NCI-H748 (cell line): ENCODE results near the gene MARCHF7.
"Not testable (repeated sequence)": the region's sequence is repeated elsewhere in the genome, so short reads cannot be mapped to it uniquely, and the experiment has no call there.

Source experiments
- DNase-seq: peaks from one replicate; lab custom pipeline; 2025; ENCODE audit not compliant: unreplicated experiment; lab: John Stamatoyannopoulos, UW

MARCHF7 gene

GRCh38 chr2:159716409-159716808 lies 4.1 kb downstream of the MARCHF7 start:
- not testable (repeated sequence) for DNase-seq

- DNase-seq: no peak
These were observed 4.6 kb downstream of the MARCHF7 start for GRCh38 chr2:159716857-159717256.

GRCh38 chr2:159720676-159721075 lies 8.4 kb downstream of the MARCHF7 start:
- no peak for DNase-seq

GRCh38 chr2:159722580-159722979 lies 10.3 kb downstream of the MARCHF7 start:
- DNase-seq: no peak

- DNase-seq: not testable (repeated sequence)
These were observed 12.7 kb downstream of the MARCHF7 start for GRCh38 chr2:159724795-159725572.

- DNase-seq: no peak
These were observed 13.4 kb downstream of the MARCHF7 start for GRCh38 chr2:159725713-159726112.

GRCh38 chr2:159728629-159729028 lies 16.3 kb downstream of the MARCHF7 start:
- DNase-seq: no peak

- DNase-seq: no peak
These were observed 23.3 kb downstream of the MARCHF7 start for GRCh38 chr2:159735648-159736047.

- DNase-seq: no peak
These were observed 23.7 kb downstream of the MARCHF7 start for GRCh38 chr2:159736048-159736447.

GRCh38 chr2:159737292-159737916 lies 25.1 kb downstream of the MARCHF7 start:
- DNase-seq: no peak

GRCh38 chr2:159737917-159738296 lies 25.6 kb downstream of the MARCHF7 start:
- no peak for DNase-seq

GRCh38 chr2:159738509-159739390 lies 26.4 kb downstream of the MARCHF7 start:
- no peak for DNase-seq

- no peak for DNase-seq
These were observed 30.5 kb downstream of the MARCHF7 start for GRCh38 chr2:159742846-159743245.

- no peak for DNase-seq
These were observed 32.1 kb downstream of the MARCHF7 start for GRCh38 chr2:159744363-159744762.

- not testable (repeated sequence) for DNase-seq
These were observed 32.9 kb downstream of the MARCHF7 start for GRCh38 chr2:159745237-159745636.

GRCh38 chr2:159748089-159748488 lies 35.8 kb downstream of the MARCHF7 start:
- no peak for DNase-seq

- DNase-seq: no peak
These were observed 38.6 kb downstream of the MARCHF7 start for GRCh38 chr2:159750873-159751272.

- no peak for DNase-seq
These were observed 41.5 kb downstream of the MARCHF7 start for GRCh38 chr2:159753797-159754196.

- DNase-seq: no peak
These were observed 42.7 kb downstream of the MARCHF7 start for GRCh38 chr2:159755014-159755413.

- peak; percentile 9 for DNase-seq
These were observed 43.5 kb downstream of the MARCHF7 start for GRCh38 chr2:159755788-159756187.

GRCh38 chr2:159758239-159758638 lies 45.9 kb downstream of the MARCHF7 start:
- DNase-seq: no peak

- DNase-seq: no peak
These were observed 46.4 kb downstream of the MARCHF7 start for GRCh38 chr2:159758686-159759085.
